CD14-positive monocyte (primary cell): ENCODE data around the gene DGKH. TPM values are rescaled to one million over a fixed set of nuclear protein-coding genes. Genes with fewer than 3 reads are reported as not detected.

Source experiments
- DNase-seq, 3 donors: peaks; one replicate each; pipeline ENCODE4 v3.0.0-alpha.2; 2011 to 2022
- H2AFZ ChIP-seq: 2 replicates; pipeline ENCODE4 v1.6.0; 2012; ENCODE audit warnings: mild to moderate bottlenecking, low read depth, low read length, inconsistent platforms; ENCODE audit not compliant: insufficient read depth, poor library complexity, severe bottlenecking
- H3K27ac ChIP-seq, 2 donors: 1 replicate in 1 of 2; 2 replicates in 1 of 2; pipeline ENCODE4 v1.5.1; 2012 to 2013; ENCODE audit warnings: low read length in 2 of 2, control low read depth in 1 of 2, inconsistent platforms in 1 of 2, low read depth in 1 of 2, mild to moderate bottlenecking in 1 of 2
- H3K27me3 ChIP-seq, 2 donors: one replicate each; pipeline versions ENCODE4 v1.6.0 to v1.6.1; 2011 to 2013; ENCODE audit warnings: low read length in 2 of 2; ENCODE audit not compliant: control insufficient read depth in 2 of 2, insufficient read depth in 2 of 2
- H3K36me3 ChIP-seq, 2 donors: replicated peaks in 1 of 2; 1 replicate in 1 of 2; 2 replicates in 1 of 2; pipeline versions ENCODE4 v1.5.1 to v1.6.1; 2012 to 2013; ENCODE audit warnings: low read length in 2 of 2, control low read depth in 1 of 2, inconsistent platforms in 1 of 2, mild to moderate bottlenecking in 1 of 2; ENCODE audit not compliant: insufficient read depth in 2 of 2, control insufficient read depth in 1 of 2
- H3K4me1 ChIP-seq, 2 donors: 1 replicate in 1 of 2; 2 replicates in 1 of 2; pipeline versions ENCODE4 v1.5.1 to v1.6.1; 2012 to 2013; ENCODE audit warnings: low read length in 2 of 2, control low read depth in 1 of 2, inconsistent platforms in 1 of 2, mild to moderate bottlenecking in 1 of 2, moderate library complexity in 1 of 2; ENCODE audit not compliant: insufficient read depth in 2 of 2, control insufficient read depth in 1 of 2
- H3K4me2 ChIP-seq: replicated peaks from 2 replicates; pipeline ENCODE3; 2012; ENCODE audit warnings: low read length, moderate library complexity, mild to moderate bottlenecking; ENCODE audit not compliant: poor library complexity, severe bottlenecking; ENCODE audit errors: extremely low read depth
- H3K4me3 ChIP-seq, 3 experiments: fragments of 200-600 bp in 1 of 3; sonication (generic) in 1 of 3; replicated peaks in 1 of 3; 1 replicate in 2 of 3; 2 replicates in 1 of 3; pipeline ENCODE4 v1.5.1; 2011 to 2013; ENCODE audit warnings: low read length in 3 of 3, mild to moderate bottlenecking in 3 of 3, control low read depth in 2 of 3, low read depth in 2 of 3, inconsistent platforms in 1 of 3, moderate library complexity in 1 of 3
- H3K79me2 ChIP-seq: 2 replicates; pipeline ENCODE4 v1.6.0; 2012; ENCODE audit warnings: mild to moderate bottlenecking, control low read depth, inconsistent platforms, low read length, moderate library complexity; ENCODE audit not compliant: insufficient read depth
- H3K9ac ChIP-seq: 2 replicates; pipeline ENCODE4 v1.6.0; 2017; ENCODE audit warnings: low read length, mild to moderate bottlenecking; ENCODE audit not compliant: insufficient read depth, poor library complexity, severe bottlenecking
- H3K9me3 ChIP-seq, 2 donors: replicated peaks in 1 of 2; 1 replicate in 1 of 2; 2 replicates in 1 of 2; pipeline versions ENCODE4 v1.5.1 to v1.6.1; 2012 to 2013; ENCODE audit warnings: low read length in 2 of 2, control low read depth in 1 of 2; ENCODE audit not compliant: control insufficient read depth in 1 of 2, insufficient read depth in 1 of 2
- H4K20me1 ChIP-seq: 2 replicates; pipeline ENCODE4 v1.6.0; 2012; ENCODE audit warnings: mild to moderate bottlenecking, low read length, control low read depth, moderate library complexity; ENCODE audit not compliant: insufficient read depth
- H3K27ac Mint-ChIP-seq, 7 donors: one replicate each; pipeline ENCODE4 v1.8.0; 2020; ENCODE audit warnings: mild to moderate bottlenecking in 7 of 7, mixed read lengths in 7 of 7, moderate library complexity in 6 of 7, inconsistent platforms in 2 of 7
- H3K27me3 Mint-ChIP-seq, 3 donors: one replicate each; pipeline ENCODE4 v1.8.0; 2021 to 2022; ENCODE audit warnings: low read depth in 3 of 3, mild to moderate bottlenecking in 3 of 3, mixed read lengths in 3 of 3, moderate library complexity in 3 of 3, inconsistent platforms in 1 of 3
- H3K36me3 Mint-ChIP-seq, 2 donors: one replicate each; pipeline ENCODE4 v1.8.0; 2020; ENCODE audit warnings: mixed read lengths in 2 of 2, inconsistent platforms in 1 of 2, mild to moderate bottlenecking in 1 of 2
- H3K4me1 Mint-ChIP-seq: one replicate; pipeline ENCODE4 v1.8.0; 2020; ENCODE audit warnings: mild to moderate bottlenecking, mixed read lengths
- H3K4me3 Mint-ChIP-seq, 2 donors: one replicate each; pipeline ENCODE4 v1.8.0; 2020; ENCODE audit warnings: mild to moderate bottlenecking in 2 of 2, mixed read lengths in 2 of 2, moderate library complexity in 1 of 2
- H3K9me3 Mint-ChIP-seq, 7 donors: one replicate each; pipeline ENCODE4 v1.8.0; 2020 to 2022; ENCODE audit warnings: mixed read lengths in 7 of 7, mild to moderate bottlenecking in 6 of 7, moderate library complexity in 6 of 7, inconsistent platforms in 2 of 7
- CTCF ChIP-seq: fragments of 200-600 bp; IDR thresholded peaks from one replicate; pipeline ENCODE4 v1.8.0; 2022; ENCODE audit warnings: antibody characterized with exemption, mild to moderate bottlenecking
- WGBS: methylation state at CpG from one replicate; pipeline ENCODE4 v1.1.5; 2013; ENCODE audit warnings: missing lambda C conversion rate; ENCODE audit not compliant: insufficient coverage; 5-methylcytosine and 5-hydroxymethylcytosine counted together
- intact Hi-C, 2 donors: fragments of 100-400 bp; cut with micrococcal nuclease; formaldehyde crosslinking; loops; one replicate each; pipeline versions ENCODE4 v1.15.0 to v1.15.1; 2023
- polyA plus RNA-seq, 3 donors: library from polyadenylated mRNA; depleted of rRNA in 1 of 3; unstranded in 2 of 3; stranded (reverse) in 1 of 3; fragments of 300-500 nt in 2 of 3; fragments of >200 nt in 1 of 3; fragmentation: Illumina TruSeq in 2 of 3; gene quantifications; 1 replicate in 2 of 3; 2 replicates in 1 of 3; pipeline ENCODE4 v1.2.3, GENCODE V29; 2012 to 2021

Gene DGKH
- polyA plus RNA-seq, 3 donors, result 0.10 to 0.79 (median 0.15) TPM

GRCh38 chr13:42057918-42058530 is 9.6 kb downstream of the DGKH start:
- Mint-ChIP-seq H3K4me3 (no peak overlapping the region), H3K36me3 (peaks cover 3% of the 10 kb centered on the region in 2 donors), H3K9me3 (peaks cover 5 to 12% (median 8%) of the 10 kb centered on the region in 7 donors), H3K27me3 (no peaks in the 10 kb centered on the region), H3K4me1 (no peaks in the 10 kb centered on the region), H3K27ac (peak overlapping the region in 1 of 7 donors; percentile 15)
- intact Hi-C loops, result no loop called here
- no peak overlapping the region for H2AFZ ChIP-seq
- H3K9ac ChIP-seq, result no peak overlapping the region
- H3K27ac ChIP-seq, result no peak overlapping the region
- no peaks in the 10 kb centered on the region for H3K4me1 ChIP-seq
- DNase-seq, result no peak
- peaks cover 3 to 6% of the 10 kb centered on the region in 2 donors for H3K9me3 ChIP-seq
- WGBS, result no CpG with 5 or more reads among the region's 2 CpGs
- no peak for TF ChIP-seq CTCF
- no peaks in the 10 kb centered on the region for H3K27me3 ChIP-seq
- no peak overlapping the region for H3K4me2 ChIP-seq
- H4K20me1 ChIP-seq, result no peaks in the 10 kb centered on the region
- no peaks in the 10 kb centered on the region for H3K79me2 ChIP-seq
- no peak overlapping the region for H3K4me3 ChIP-seq
- H3K36me3 ChIP-seq, result no peaks in the 10 kb centered on the region

GRCh38 chr13:42061943-42062342 is 13.5 kb downstream of the DGKH start:
- H3K79me2 ChIP-seq, result no peaks in the 10 kb centered on the region
- Mint-ChIP-seq H3K4me1 (no peaks in the 10 kb centered on the region), H3K4me3 (no peak overlapping the region), H3K27ac (no peak overlapping the region), H3K9me3 (peaks cover 5 to 12% (median 8%) of the 10 kb centered on the region in 7 donors), H3K36me3 (peaks cover 3% of the 10 kb centered on the region in 2 donors), H3K27me3 (no peaks in the 10 kb centered on the region)
- no peaks in the 10 kb centered on the region for H3K36me3 ChIP-seq
- H4K20me1 ChIP-seq, result no peaks in the 10 kb centered on the region
- peaks cover 3 to 6% of the 10 kb centered on the region in 2 donors for H3K9me3 ChIP-seq
- no peak for DNase-seq
- intact Hi-C loops, result no loop called here
- no peak overlapping the region for H3K27ac ChIP-seq
- H2AFZ ChIP-seq, result no peak overlapping the region
- TF ChIP-seq CTCF, result no peak
- no peak overlapping the region for H3K4me3 ChIP-seq
- H3K27me3 ChIP-seq, result no peaks in the 10 kb centered on the region
- H3K9ac ChIP-seq, result no peak overlapping the region
- H3K4me2 ChIP-seq, result no peak overlapping the region
- H3K4me1 ChIP-seq, result no peaks in the 10 kb centered on the region
